LoVo (cell line): ENCODE data around the gene FXR2.

Source experiments
- DNase-seq: peaks from one replicate; pipeline ENCODE4 v3.0.0-alpha.2; 2016; ENCODE audit warnings: low spot score

Gene FXR2

GRCh38 chr17:7548585-7549400 lies 65.9 kb downstream of the FXR2 start, which contains the start of gene TNFSF12:
TNFSF12 (plus strand) TSS chr17:7549058; CDS start chr17:7549154, 96 bp downstream.
- no peak for DNase-seq

GRCh38 chr17:7544911-7545310 lies 69.8 kb downstream of the FXR2 start:
- DNase-seq: no peak
